ENCODE data around the gene KIF26A.

DNA sequence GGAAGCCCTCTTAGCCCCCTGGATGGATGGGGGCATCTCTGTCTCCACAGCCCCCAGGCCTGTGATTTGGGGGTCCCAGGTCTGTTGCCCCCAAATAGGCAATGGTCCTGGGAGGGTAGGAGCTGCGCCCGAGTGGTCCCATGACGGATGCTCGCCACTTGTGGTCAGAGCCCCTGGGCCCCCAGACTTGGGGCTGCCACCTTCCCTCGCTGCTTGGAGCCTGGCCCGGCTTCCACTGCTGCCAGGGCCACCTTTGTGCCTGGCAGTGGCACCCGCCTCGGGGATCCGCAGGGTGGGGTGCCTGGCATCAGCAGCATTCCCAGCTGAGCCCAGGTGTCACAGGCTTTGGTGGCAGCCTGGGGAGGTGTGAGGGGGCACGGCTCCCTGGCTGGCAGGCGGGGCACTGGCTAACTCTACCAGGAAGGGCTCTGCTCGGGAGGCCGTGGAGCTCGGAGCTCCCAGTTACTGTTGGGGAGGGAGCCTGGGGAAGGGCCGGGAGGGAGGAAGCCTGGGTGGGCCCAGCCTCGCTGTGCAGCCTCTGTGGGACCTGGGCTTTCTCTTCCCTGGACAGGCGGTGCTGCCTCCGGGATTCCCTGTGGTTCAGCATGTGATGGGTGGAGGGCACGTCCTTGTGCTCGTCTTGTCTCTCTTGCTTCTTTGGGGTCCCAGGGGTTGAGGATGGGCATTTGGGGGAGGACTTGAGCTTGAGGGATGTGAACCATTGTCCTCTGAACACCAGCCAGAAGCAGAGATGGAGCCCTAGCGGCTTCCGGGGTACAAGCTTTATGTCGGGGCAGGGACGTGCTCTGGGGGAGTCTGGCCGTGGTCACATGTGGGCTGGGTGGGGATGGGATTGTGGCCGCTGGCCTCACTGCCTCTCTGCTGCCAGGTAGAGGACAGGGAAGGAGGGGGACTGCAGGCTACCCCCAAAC, 5.4 kb downstream of the KIF26A start:
- TF ChIP-seq POLR2A (IDR thresholded peaks at IDR 0.05; ENCODE audit: low read length) (no peak), GATA1 (IDR thresholded peaks at IDR 0.05; ENCODE audit: low read depth, low read length) (no peak)
